ENCODE measurements around the gene PARL. TPM values are rescaled to one million over a fixed set of nuclear protein-coding genes. Genes with fewer than 3 reads are reported as not detected.

PARL gene
- polyA plus RNA-seq, 1 of the 3 experiments (the other 2 are of a cell fraction), result 50.1 TPM

- Histone ChIP-seq H4K20me1 (ENCODE audit: insufficient read depth) (no peaks in the 10 kb centered on the region), H3K9me3 (no peaks in the 10 kb centered on the region), H3K9ac (no peak overlapping the region), H3K27ac (ENCODE audit: low read depth in 2 of 2, low read length in 1 of 2) (no peak overlapping the region), H3K9me2 (no peaks in the 10 kb centered on the region), H3K27me3 (ENCODE audit: insufficient read depth) (no peaks in the 10 kb centered on the region), H3K36me3 (replicated peaks in 1 of 2; ENCODE audit: control insufficient read depth in 1 of 2, insufficient read depth in 2 of 2, low read length in 1 of 2) (peaks cover 61 to 66% of the 10 kb centered on the region in 2 experiments), H3K79me2 (ENCODE audit: insufficient read depth) (no peaks in the 10 kb centered on the region; the same call in 1 of the 2 replicates), H3K4me2 (no peak overlapping the region), H3F3A (replicated peaks; ENCODE audit: insufficient read depth) (peaks cover 5% of the 10 kb centered on the region), H2AFZ (ENCODE audit: low read depth) (no peak overlapping the region), H3K4me3 (ENCODE audit: low read depth in 2 of 2, low read length in 1 of 2) (no peak overlapping the region), H3K4me1 (ENCODE audit: control insufficient read depth in 1 of 2, insufficient read depth in 2 of 2, low read depth in 1 of 2, low read length in 1 of 2) (no peaks in the 10 kb centered on the region)
- WGBS (ENCODE audit: low lambda C conversion rate), result 97% methylated on average over 3 of the region's 3 CpGs
- ChIA-PET POLR2A (no interaction called here), CTCF (interaction anchor here (0.7 kb wide), 1 partner anchor 84 kb away, joined by 3 read pairs; no protein-coding TSS in a partner anchor)
- DNase-seq, result no peak
- no peak for TF ChIP-seq IRF3 (IDR thresholded peaks at IDR 0.05; ENCODE audit: low read depth, low read length)
- no peak for TF ChIP-seq USF2 (IDR thresholded peaks at IDR 0.05; ENCODE audit: borderline replicate concordance, low read depth, low read length)
- TF ChIP-seq EZH2phosphoT487 (IDR thresholded peaks at IDR 0.05; ENCODE audit: borderline replicate concordance, low read depth), result no peak
- no peak for TF ChIP-seq GATA2 (CRISPR knock-in tag; IDR thresholded peaks at IDR 0.05)
These were observed 26.8 kb downstream of the PARL start for GRCh38 chr3:183857863-183858262.

- Histone ChIP-seq H3K4me1 (ENCODE audit: control insufficient read depth in 1 of 2, insufficient read depth in 2 of 2, low read depth in 1 of 2, low read length in 1 of 2) (no peaks in the 10 kb centered on the region), H3K4me2 (no peak overlapping the region), H3K36me3 (replicated peaks in 1 of 2; ENCODE audit: control insufficient read depth in 1 of 2, insufficient read depth in 2 of 2, low read length in 1 of 2) (peaks cover 55 to 58% of the 10 kb centered on the region in 2 experiments), H4K20me1 (ENCODE audit: insufficient read depth) (no peaks in the 10 kb centered on the region), H2AFZ (ENCODE audit: low read depth) (no peak overlapping the region), H3K4me3 (ENCODE audit: low read depth in 2 of 2, low read length in 1 of 2) (no peak overlapping the region), H3K9me3 (no peaks in the 10 kb centered on the region), H3K9me2 (0 out of 2 replicates have a peak, but pooled peaks cover under 1% of the 10 kb centered on the region), H3F3A (replicated peaks; ENCODE audit: insufficient read depth) (peaks cover 5% of the 10 kb centered on the region), H3K79me2 (ENCODE audit: insufficient read depth) (peaks cover 1% of the 10 kb centered on the region; the same call in 1 of the 2 replicates), H3K9ac (no peak overlapping the region), H3K27ac (ENCODE audit: low read depth in 2 of 2, low read length in 1 of 2) (no peak overlapping the region), H3K27me3 (ENCODE audit: insufficient read depth) (no peaks in the 10 kb centered on the region)
- TF ChIP-seq USF1 (IDR thresholded peaks at IDR 0.05; ENCODE audit: borderline replicate concordance, low read depth) (no peak), FOXJ3 (CRISPR knock-in tag; IDR thresholded peaks at IDR 0.05) (no peak), ZBTB33 (IDR thresholded peaks at IDR 0.05; ENCODE audit: borderline replicate concordance, low read depth) (no peak), RXRA (IDR thresholded peaks at IDR 0.05; ENCODE audit: borderline replicate concordance, low read depth) (no peak), MAX (IDR thresholded peaks at IDR 0.05; ENCODE audit: low read depth) (no peak), SMC3 (IDR thresholded peaks at IDR 0.05; ENCODE audit: low read depth, low read length) (no peak), FOXM1 (IDR thresholded peaks at IDR 0.05; ENCODE audit: low read depth) (no peak), MXI1 (IDR thresholded peaks at IDR 0.05; ENCODE audit: low read depth, low read length) (no peak), MEF2A (IDR thresholded peaks at IDR 0.05; ENCODE audit: borderline replicate concordance, low read depth) (no peak), FOSL2 (IDR thresholded peaks at IDR 0.05; ENCODE audit: borderline replicate concordance, low read depth) (no peak), RAD21 (IDR thresholded peaks at IDR 0.05; ENCODE audit: low read length) (no peak), NRF1 (IDR thresholded peaks at IDR 0.05; ENCODE audit: low read depth, low read length) (no peak)
- CTCF ChIA-PET, result interaction anchor here (0.6 kb wide), 1 partner anchor 17 kb away, joined by 3 read pairs; no protein-coding TSS in a partner anchor
- POLR2A ChIA-PET, result no interaction called here
- DNase-seq, result no peak
- WGBS (ENCODE audit: low lambda C conversion rate), result 97% methylated on average over 4 of the region's 4 CpGs
These were observed 30.2 kb downstream of the PARL start for GRCh38 chr3:183854318-183855035.

Data from SK-N-SH (cell line).